Esophagus muscularis mucosa (tissue), 4 donors: ENCODE data around the gene RXRA. TPM values are rescaled to one million over a fixed set of nuclear protein-coding genes. Genes with fewer than 3 reads are reported as not detected.

Experiments
- DNase-seq: peaks from one replicate; pipeline ENCODE4 v3.0.0-alpha.2; 2017; ENCODE audit errors: extremely low spot score
- H3K27ac ChIP-seq, 4 donors: fragments of 200-600 bp; sonication (generic); replicated peaks in 1 of 4; 1 replicate in 3 of 4; 2 replicates in 1 of 4; pipeline ENCODE4 v1.5.1; 2016 to 2019; ENCODE audit warnings: mild to moderate bottlenecking in 1 of 4
- H3K27me3 ChIP-seq, 4 donors: fragments of 200-600 bp; sonication (generic); one replicate each; pipeline versions ENCODE4 v1.5.1 to v1.6.0; 2016 to 2019
- H3K36me3 ChIP-seq, 4 donors: fragments of 200-600 bp; sonication (generic); one replicate each; pipeline ENCODE4 v1.5.1; 2016 to 2019
- H3K4me1 ChIP-seq, 4 donors: fragments of 200-600 bp; sonication (generic); one replicate each; pipeline ENCODE4 v1.5.1; 2016 to 2019
- H3K4me3 ChIP-seq, 4 donors: fragments of 200-600 bp; sonication (generic); 1 replicate in 2 of 4; 2 replicates in 2 of 4; pipeline ENCODE4 v1.5.1; 2016 to 2019; ENCODE audit warnings: mild to moderate bottlenecking in 4 of 4, moderate library complexity in 1 of 4
- H3K9me3 ChIP-seq, 4 donors: fragments of 200-600 bp; sonication (generic); 1 replicate in 3 of 4; 2 replicates in 1 of 4; pipeline ENCODE4 v1.5.1; 2016 to 2019
- CTCF ChIP-seq, 3 experiments: fragments of 200-600 bp in 2 of 3; fragments of 450-650 bp in 1 of 3; sonication (generic) in 2 of 3; IDR thresholded peaks; one replicate each; pipeline ENCODE4 v1.5.1; 2017 to 2019; ENCODE audit warnings: antibody characterized with exemption in 3 of 3, mild to moderate bottlenecking in 2 of 3, moderate library complexity in 1 of 3
- EP300 ChIP-seq: sonication (generic); formaldehyde crosslinking; IDR thresholded peaks from one replicate; pipeline ENCODE4 v1.6.1; 2017; ENCODE audit warnings: antibody characterized with exemption
- POLR2A ChIP-seq: fragments of 450-650 bp; IDR thresholded peaks from one replicate; pipeline ENCODE4 v1.6.1; 2017; ENCODE audit warnings: antibody characterized with exemption, moderate library complexity, mild to moderate bottlenecking, low read depth
- POLR2AphosphoS5 ChIP-seq, 2 donors: sonication (generic); formaldehyde crosslinking; IDR thresholded peaks; one replicate each; pipeline ENCODE4 v1.6.1; 2017; ENCODE audit warnings: antibody characterized with exemption in 2 of 2
- WGBS: methylation state at CpG from one replicate; pipeline ENCODE4 v1.1.5; 2018; 5-methylcytosine and 5-hydroxymethylcytosine counted together
- intact Hi-C: fragments of 100-400 bp; cut with DNase I; formaldehyde crosslinking; loops from one replicate; pipeline ENCODE4 v1.15.1; 2023
- small RNA-seq, 3 donors: library from RNA; depleted of rRNA; stranded (forward); fragments of <200 nt; gene quantifications; one replicate each; pipeline ENCODE3, GENCODE V24; 2016
- total RNA-seq, 4 donors: library from RNA; depleted of rRNA; stranded (reverse); fragments of >200 nt; gene quantifications; one replicate each; pipeline versions ENCODE4 v1.1.0 to v1.2.1, GENCODE V29; 2016

Gene RXRA
- total RNA-seq, 4 donors from 2014 or later = 46.4 to 81.0 (median 63.7) TPM

- H3K4me1 ChIP-seq = no peaks in the 10 kb centered on the region
- no peak overlapping the region for H3K4me3 ChIP-seq
- H3K36me3 ChIP-seq = no peaks in the 10 kb centered on the region
- no peak for DNase-seq
- intact Hi-C loops = no loop called here
- H3K27ac ChIP-seq = no peak overlapping the region
- H3K9me3 ChIP-seq = no peaks in the 10 kb centered on the region
- no peaks in the 10 kb centered on the region for H3K27me3 ChIP-seq
- TF ChIP-seq CTCF (IDR thresholded peaks at IDR 0.05) (no peak), POLR2AphosphoS5 (IDR thresholded peaks at IDR 0.05) (no peak), EP300 (no peak), POLR2A (no peak)
- WGBS = 93% methylated on average over 3 of the region's 3 CpGs
Measured at GRCh38 chr9:134484479-134484878, 158.2 kb downstream of the RXRA start.

GRCh38 chr9:134485653-134486052 is 159.4 kb downstream of the RXRA start:
- H3K27me3 ChIP-seq = peaks cover 0 to 4% (median 0%) of the 10 kb centered on the region in 4 donors
- no peak overlapping the region for H3K4me3 ChIP-seq
- WGBS = 96% methylated on average over 7 of the region's 8 CpGs
- H3K4me1 ChIP-seq = no peaks in the 10 kb centered on the region
- H3K36me3 ChIP-seq = no peaks in the 10 kb centered on the region
- no peak for DNase-seq
- H3K27ac ChIP-seq = no peak overlapping the region
- intact Hi-C loops = no loop called here
- H3K9me3 ChIP-seq = no peaks in the 10 kb centered on the region
- TF ChIP-seq POLR2AphosphoS5 (IDR thresholded peaks at IDR 0.05) = no peak
- TF ChIP-seq POLR2A = no peak
- TF ChIP-seq EP300 = no peak
- no peak for TF ChIP-seq CTCF (IDR thresholded peaks at IDR 0.05)

- Histone ChIP-seq H3K9me3 (no peaks in the 10 kb centered on the region), H3K27ac (no peak overlapping the region), H3K36me3 (no peaks in the 10 kb centered on the region), H3K4me1 (no peaks in the 10 kb centered on the region), H3K27me3 (peaks cover 0 to 6% (median 0%) of the 10 kb centered on the region in 4 donors), H3K4me3 (no peak overlapping the region)
- TF ChIP-seq POLR2AphosphoS5 (IDR thresholded peaks at IDR 0.05) (no peak), EP300 (no peak), POLR2A (no peak), CTCF (IDR thresholded peaks at IDR 0.05) (no peak)
- intact Hi-C loops = no loop called here
- DNase-seq = no peak
- WGBS = 92% methylated on average over 7 of the region's 16 CpGs
Measured at GRCh38 chr9:134486143-134486591, 159.9 kb downstream of the RXRA start.

DNA sequence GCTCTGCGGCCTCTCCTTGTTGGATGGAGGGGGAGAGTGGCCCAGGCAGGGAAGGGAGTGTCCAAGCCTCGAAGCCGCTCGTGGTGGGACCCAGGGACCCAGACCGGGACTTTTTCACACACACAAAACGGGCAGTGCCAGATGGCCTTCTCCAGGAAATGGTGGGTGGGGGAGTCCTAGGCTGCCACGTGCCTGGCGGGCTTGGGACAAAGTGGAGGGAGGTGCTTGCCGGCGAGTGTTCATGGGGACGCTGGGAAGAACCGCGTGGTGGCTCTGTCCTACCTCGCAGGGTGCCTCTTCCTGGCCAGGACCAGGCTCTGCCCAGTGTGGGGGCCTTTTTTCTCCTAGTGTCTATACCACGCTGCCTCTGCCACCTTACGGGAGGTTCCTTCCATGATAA is 160.3 kb downstream of the RXRA start:
- WGBS = 85% methylated on average over 15 of the region's 16 CpGs
- peaks cover 0 to 1% (median 0%) of the 10 kb centered on the region in 4 donors for H3K4me1 ChIP-seq
- TF ChIP-seq CTCF (IDR thresholded peaks at IDR 0.05) = no peak
- no peak for TF ChIP-seq POLR2AphosphoS5 (IDR thresholded peaks at IDR 0.05)
- no peak for TF ChIP-seq POLR2A
- TF ChIP-seq EP300 = no peak
- no peaks in the 10 kb centered on the region for H3K9me3 ChIP-seq
- intact Hi-C loops = no loop called here
- H3K27ac ChIP-seq = no peak overlapping the region
- H3K36me3 ChIP-seq = no peaks in the 10 kb centered on the region
- DNase-seq = no peak
- no peak overlapping the region for H3K4me3 ChIP-seq
- peaks cover 0 to 6% (median 0%) of the 10 kb centered on the region in 4 donors for H3K27me3 ChIP-seq

Small RNA genes within 50 kb of the gene (small RNA-seq; reads per million reads assigned to genes)
- gene MIR4669 = 0 reads per million in 3 donors

Other genes with a start within 250 kb of the RXRA start
- 10 to 100 TPM; 20.7 to 34.2 (median 24.6) TPM for gene WDR5, start 190.4 kb upstream of the RXRA start, total RNA-seq
- under 1 TPM in 1 of 4 donors, not detected in 3; under 0.01 TPM for gene RNU6ATAC, start 161.9 kb upstream of the RXRA start, total RNA-seq